K562 (cell line): ENCODE data around the gene MADD. TPM values are rescaled to one million over a fixed set of nuclear protein-coding genes. Genes with fewer than 3 reads are reported as not detected.

ENCODE experiments used
- ELK1 ChIP-seq: sonication (generic); formaldehyde crosslinking; IDR thresholded peaks from 2 replicates; pipeline ENCODE4 v1.8.1; 2022; ENCODE audit warnings: missing genetic modification reagents
- ETV1 ChIP-seq: fragments of 450-650 bp; conservative IDR thresholded peaks from 2 replicates; pipeline ENCODE4 v1.6.1; 2016; ENCODE audit warnings: missing genetic modification characterization, control low read depth, low read depth, missing compliant biosample characterization
- EWSR1 ChIP-seq: fragments of 450-650 bp; IDR thresholded peaks from 2 replicates; pipeline ENCODE4 v1.6.1; 2018; ENCODE audit warnings: borderline replicate concordance, mild to moderate bottlenecking, low read depth, moderate library complexity; ENCODE audit not compliant: partially characterized antibody
- HDAC8 ChIP-seq: fragments of 450-650 bp; IDR thresholded peaks from 2 replicates; pipeline ENCODE4 v1.6.1; 2016; ENCODE audit warnings: mild to moderate bottlenecking, missing genetic modification characterization, moderate library complexity, missing compliant biosample characterization
- L3MBTL2 ChIP-seq: fragments of 450-650 bp; IDR thresholded peaks from 2 replicates; pipeline ENCODE4 v1.6.1; 2016; ENCODE audit warnings: mild to moderate bottlenecking, moderate library complexity
- NFXL1 ChIP-seq: fragments of 450-650 bp; formaldehyde crosslinking; IDR thresholded peaks from 2 replicates; pipeline ENCODE4 v1.4.0; 2021; ENCODE audit warnings: mild to moderate bottlenecking
- NR2F6 ChIP-seq: fragments of 450-650 bp; formaldehyde crosslinking; IDR thresholded peaks from 2 replicates; pipeline ENCODE4 v1.4.0; 2020; ENCODE audit warnings: mild to moderate bottlenecking
- POLR3G ChIP-seq: IDR thresholded peaks from 2 replicates; pipeline ENCODE4 v1.6.1; 2011; ENCODE audit not compliant: insufficient read length, insufficient replicate concordance; ENCODE audit errors: extremely low read depth
- RBFOX2 ChIP-seq: fragments of 200-400 bp; formaldehyde crosslinking; IDR thresholded peaks from 2 replicates; pipeline ENCODE4 v1.6.1; 2017; ENCODE audit warnings: low read depth, mild to moderate bottlenecking, low read length, moderate library complexity
- SNRNP70 ChIP-seq: fragments of 200-400 bp; formaldehyde crosslinking; optimal IDR thresholded peaks from 2 replicates; pipeline ENCODE3; 2017; ENCODE audit warnings: low read depth, low read length
- THRA ChIP-seq: fragments of 450-650 bp; IDR thresholded peaks from 2 replicates; pipeline ENCODE4 v1.6.1; 2017; ENCODE audit warnings: mild to moderate bottlenecking, moderate library complexity
- THRAP3 ChIP-seq: fragments of 450-650 bp; IDR thresholded peaks from 2 replicates; pipeline ENCODE4 v1.6.1; 2016; ENCODE audit warnings: mild to moderate bottlenecking, inconsistent platforms, borderline replicate concordance
- XRCC5 ChIP-seq: fragments of 200-400 bp; formaldehyde crosslinking; IDR thresholded peaks from 2 replicates; pipeline ENCODE4 v1.6.1; 2017; ENCODE audit warnings: low read depth, mild to moderate bottlenecking, low read length
- ZBTB26 ChIP-seq: fragments of 450-650 bp; formaldehyde crosslinking; IDR thresholded peaks from 2 replicates; pipeline ENCODE4 v1.4.0; 2022; ENCODE audit warnings: missing genetic modification characterization
- ZEB2 ChIP-seq: fragments of 450-650 bp; IDR thresholded peaks from 2 replicates; pipeline ENCODE4 v1.6.1; 2016
- ZNF197 ChIP-seq: fragments of 200-800 bp; sonication (Bioruptor generic); IDR thresholded peaks from 2 replicates; pipeline ENCODE4 v1.6.1; 2016; ENCODE audit warnings: low read depth, missing genetic modification characterization, missing compliant biosample characterization
- ZNF232 ChIP-seq: sonication (generic); formaldehyde crosslinking; IDR thresholded peaks from 2 replicates; pipeline ENCODE4 v1.8.0; 2022; ENCODE audit warnings: mild to moderate bottlenecking, missing genetic modification reagents
- ZNF444 ChIP-seq: fragments of 250-450 bp; sonication (Bioruptor Pico); IDR thresholded peaks from 2 replicates; pipeline ENCODE4 v1.4.0; 2020; ENCODE audit warnings: mild to moderate bottlenecking, moderate library complexity
- ZNF512 ChIP-seq: IDR thresholded peaks from 2 replicates; pipeline ENCODE4 v1.6.1; 2016; ENCODE audit warnings: missing genetic modification characterization, missing compliant biosample characterization
- ZNF584 ChIP-seq: fragments of 200-800 bp; sonication (Bioruptor generic); IDR thresholded peaks from 2 replicates; pipeline ENCODE4 v1.6.1; 2016; ENCODE audit warnings: low read depth, mild to moderate bottlenecking, missing genetic modification characterization, missing compliant biosample characterization
- polyA plus RNA-seq, 8 experiments: library from polyadenylated mRNA; depleted of rRNA in 4 of 8; stranded (reverse) in 5 of 8; unstranded in 3 of 8; fragments of >200 nt; fragmentation: Nextera tagmentation in 2 of 8; fragmentation: Illumina TruSeq in 1 of 8; extraction: Ambion mirVana in 2 of 8; extraction: Trizol in 1 of 8; gene quantifications; 2 replicates each; pipeline versions ENCODE4 v1.2.1 to v1.2.3, GENCODE V29; 2011 to 2014; ENCODE audit warnings: inconsistent platforms in 1 of 8, missing spikeins in 1 of 8
- total RNA-seq, 7 experiments: library from RNA; depleted of rRNA in 6 of 7; stranded (reverse); fragments of >200 nt in 6 of 7; fragmentation: Illumina TruSeq in 2 of 7; extraction: Trizol in 2 of 7; gene quantifications; 2 replicates each; pipeline versions ENCODE4 v1.2.1 to v1.2.3, GENCODE V29; 2011 to 2021; ENCODE audit warnings: low replicate concordance in 1 of 7
- TF ChIP-seq, protein P1 (sequence below): fragments of 450-650 bp; formaldehyde crosslinking; IDR thresholded peaks from 2 replicates; pipeline ENCODE4 v1.4.0; 2020; ENCODE audit warnings: mild to moderate bottlenecking

The MADD gene
- total and polyA plus RNA-seq, 9 of the 15 experiments (the other 6 are each of a cell fraction or from before 2014, with no cell fraction given), result 0.68 to 57.6 (median 33.6) TPM

DNA sequence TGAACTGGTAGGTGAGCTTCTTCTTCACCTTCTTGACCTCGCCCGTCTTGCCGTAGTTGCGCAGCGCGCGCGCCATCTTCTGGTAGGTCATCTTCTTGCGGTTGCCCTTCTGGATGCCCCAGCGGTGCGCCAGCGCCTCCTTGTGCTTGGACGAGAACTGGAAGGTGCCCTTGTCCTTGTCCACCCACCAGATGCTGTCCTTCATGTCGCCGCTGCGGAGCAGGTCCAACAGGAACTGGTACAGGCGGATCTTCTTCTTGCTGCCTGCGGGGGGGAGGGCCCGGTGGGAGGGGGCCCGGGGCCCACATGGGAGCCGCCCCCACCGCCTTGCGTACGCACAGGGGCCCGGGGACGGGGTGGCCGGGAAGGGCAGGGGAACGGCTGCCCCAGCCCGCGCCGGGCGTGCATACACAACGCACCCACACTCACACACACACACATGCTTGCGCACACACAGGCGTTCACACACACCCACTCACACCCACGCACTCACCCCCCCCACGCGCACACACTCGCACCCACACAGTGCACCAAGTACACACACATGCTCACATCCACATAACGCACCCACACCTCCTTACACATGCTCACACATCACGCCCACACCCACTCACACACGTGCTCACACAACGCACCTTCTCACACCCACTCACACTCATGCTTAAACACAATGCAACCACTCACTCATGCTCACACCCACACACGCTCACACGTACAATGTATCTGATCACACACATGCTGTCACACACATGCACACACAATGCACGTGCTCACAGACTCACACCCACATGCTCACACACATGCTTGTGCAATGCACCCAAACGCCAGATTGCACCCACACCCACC lies 85.6 kb downstream of the MADD start (continued):
- TF ChIP-seq ZBTB26 (CRISPR knock-in tag) (peak; percentile 11; the same call in 1 of the 2 replicates), ETV1 (tag) (no peak), ZEB2 (no peak), ZNF444 (no peak), ZNF197 (CRISPR knock-in tag) (no peak), EWSR1 (no peak), NFXL1 (no peak), NR2F6 (CRISPR knock-in tag) (no peak), ZNF232 (CRISPR knock-in tag) (no peak), ELK1 (CRISPR knock-in tag) (no peak), ZNF584 (no peak), ZNF512 (tag) (no peak), POLR3G (no peak), HDAC8 (tag) (no peak), XRCC5 (peak; percentile 82; the same call in 1 of the 2 replicates), THRAP3 (no peak), SNRNP70 (no peak), RBFOX2 (peak; percentile 46), THRA (no peak), L3MBTL2 (0 out of 2 replicates have a peak, but pooled peaks have one; percentile 14)
- TF ChIP-seq, protein P1, sequence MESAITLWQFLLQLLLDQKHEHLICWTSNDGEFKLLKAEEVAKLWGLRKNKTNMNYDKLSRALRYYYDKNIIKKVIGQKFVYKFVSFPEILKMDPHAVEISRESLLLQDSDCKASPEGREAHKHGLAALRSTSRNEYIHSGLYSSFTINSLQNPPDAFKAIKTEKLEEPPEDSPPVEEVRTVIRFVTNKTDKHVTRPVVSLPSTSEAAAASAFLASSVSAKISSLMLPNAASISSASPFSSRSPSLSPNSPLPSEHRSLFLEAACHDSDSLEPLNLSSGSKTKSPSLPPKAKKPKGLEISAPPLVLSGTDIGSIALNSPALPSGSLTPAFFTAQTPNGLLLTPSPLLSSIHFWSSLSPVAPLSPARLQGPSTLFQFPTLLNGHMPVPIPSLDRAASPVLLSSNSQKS (CRISPR knock-in tag), result no peak
